ENCODE measurements around the gene FKBP1A. TPM values are rescaled to one million over a fixed set of nuclear protein-coding genes. Genes with fewer than 3 reads are reported as not detected.

FKBP1A gene
- total RNA-seq, 1 donor from 2014 or later = 269 TPM

GRCh38 chr20:1383623-1384404 is 9.0 kb downstream of the FKBP1A start:
- DNase-seq = no peak

GRCh38 chr20:1382670-1383069 is 10.2 kb downstream of the FKBP1A start:
- DNase-seq = no peak

DNA sequence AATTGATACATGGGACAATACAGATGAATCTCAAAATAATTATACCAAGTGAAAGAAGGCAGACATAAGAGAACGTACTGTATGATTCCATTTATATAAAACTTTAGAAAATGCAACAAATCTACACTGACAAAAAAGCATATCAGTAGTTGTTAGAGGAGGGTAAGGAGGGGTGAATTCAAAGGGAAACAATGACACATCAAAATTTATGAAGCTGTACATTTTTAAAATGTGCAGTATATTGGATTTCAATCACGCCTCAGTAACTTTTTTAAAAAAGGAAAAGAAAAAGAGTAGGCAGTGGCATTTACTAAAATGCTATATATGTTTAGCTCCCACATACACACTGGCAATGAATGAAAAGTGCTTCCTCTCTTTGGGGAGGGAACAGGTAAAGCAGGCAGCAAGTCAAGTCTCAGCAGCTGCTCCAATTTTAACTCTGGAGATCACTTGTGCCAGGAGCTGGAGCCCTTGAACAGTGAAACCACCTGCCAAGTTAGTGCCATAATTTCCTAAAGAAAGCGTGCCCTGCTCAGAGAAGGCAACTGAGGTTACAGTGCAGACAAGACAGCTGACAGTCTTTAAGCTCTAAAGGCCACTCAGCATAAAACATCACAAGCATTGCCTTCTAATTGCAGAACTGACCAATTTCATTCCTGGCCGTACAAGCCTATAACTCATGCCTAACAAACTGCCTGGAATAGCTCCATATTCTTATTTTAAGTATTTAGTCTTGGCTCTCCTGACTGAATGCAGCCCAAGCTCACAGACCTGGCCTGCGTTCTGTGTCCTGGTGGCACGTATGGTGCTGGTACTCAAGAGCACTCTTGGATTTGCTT is 10.9 kb downstream of the FKBP1A start:
- DNase-seq = no peak

DNA sequence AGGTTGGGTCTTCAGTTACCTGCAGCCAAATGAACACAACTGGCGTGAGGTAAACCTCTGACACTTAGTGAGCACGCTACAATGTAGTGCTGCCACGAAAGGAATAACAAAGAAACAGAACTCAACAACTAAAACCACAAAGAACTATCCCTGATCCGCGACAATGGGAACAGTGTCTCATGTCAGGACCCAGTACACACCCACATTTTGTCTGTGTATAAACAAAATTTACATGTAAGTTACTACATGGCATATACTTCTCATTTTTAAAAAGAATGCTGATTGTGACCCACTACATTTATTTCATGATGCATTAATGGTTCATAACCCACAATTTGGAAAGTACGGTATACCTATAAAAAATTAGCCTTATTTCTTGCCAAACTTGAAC is 14.1 kb downstream of the FKBP1A start:
- no peak for DNase-seq

- DNase-seq = peak; percentile 65
Observed at GRCh38 chr20:1377984-1378734, 14.7 kb downstream of the FKBP1A start.

- DNase-seq = no peak
Observed at GRCh38 chr20:1377341-1377871, 15.4 kb downstream of the FKBP1A start.

GRCh38 chr20:1376408-1377270 is 16.2 kb downstream of the FKBP1A start:
- DNase-seq = peak; percentile 71

- DNase-seq = no peak
Observed at GRCh38 chr20:1376007-1376406, 16.8 kb downstream of the FKBP1A start.

DNA sequence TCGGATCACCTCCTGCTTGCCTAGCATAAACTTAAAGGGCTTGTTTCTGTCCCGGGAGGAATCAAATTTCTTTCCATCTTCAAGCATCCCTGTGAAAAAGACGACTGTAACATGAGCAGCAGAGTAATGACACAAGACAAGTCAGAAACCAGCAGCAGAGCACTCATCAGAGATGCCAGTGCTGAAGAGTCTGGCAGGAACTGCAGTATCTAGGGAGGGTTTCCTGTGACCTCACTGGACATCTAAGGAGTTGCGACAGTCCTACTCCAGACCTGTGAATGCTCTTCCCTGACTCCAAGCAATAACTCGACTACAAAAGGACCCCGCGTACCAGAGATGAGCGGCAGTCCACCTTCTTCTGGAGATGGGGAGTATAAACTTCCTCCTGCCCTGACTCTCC is 17.3 kb downstream of the FKBP1A start:
- peak; percentile 62 for DNase-seq

GRCh38 chr20:1374246-1374645 is 18.6 kb downstream of the FKBP1A start:
- peak; percentile 73 for DNase-seq

- peak; percentile 64 for DNase-seq
Observed at GRCh38 chr20:1373614-1374013, 19.2 kb downstream of the FKBP1A start.

- no peak for DNase-seq
Observed at GRCh38 chr20:1373036-1373435, 19.8 kb downstream of the FKBP1A start.

- DNase-seq = no peak
Observed at GRCh38 chr20:1371830-1372539, 20.9 kb downstream of the FKBP1A start.

DNA sequence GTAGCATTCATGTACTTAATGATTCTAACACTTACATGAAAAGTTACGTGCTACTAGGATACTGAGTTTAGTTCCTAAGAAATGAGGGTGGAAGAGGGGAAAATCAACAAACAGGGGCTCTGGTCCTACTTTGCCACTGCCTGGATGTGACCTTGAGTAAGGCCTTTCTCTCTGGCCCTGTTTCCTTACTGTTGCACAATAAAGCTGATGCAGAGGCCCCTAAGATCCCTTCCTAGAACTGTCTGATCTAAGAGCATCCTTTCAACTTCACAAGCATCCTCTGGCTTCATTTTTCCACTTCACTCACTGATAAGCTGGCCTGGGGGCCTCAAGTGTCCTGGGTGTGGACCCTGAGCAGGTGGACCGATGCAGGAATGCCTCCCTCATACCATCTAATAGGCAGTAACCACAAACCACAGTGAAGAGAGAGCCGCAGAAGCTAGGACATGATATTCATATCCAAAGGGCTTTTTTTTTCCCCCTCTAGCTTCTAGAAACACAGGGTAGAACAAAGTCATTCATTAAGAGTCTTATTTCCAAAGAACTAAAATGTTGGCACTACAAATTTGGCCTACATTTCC is 21.6 kb downstream of the FKBP1A start:
- no peak for DNase-seq

GRCh38 chr20:1370548-1371110 is 22.2 kb downstream of the FKBP1A start:
- DNase-seq = no peak

DNA sequence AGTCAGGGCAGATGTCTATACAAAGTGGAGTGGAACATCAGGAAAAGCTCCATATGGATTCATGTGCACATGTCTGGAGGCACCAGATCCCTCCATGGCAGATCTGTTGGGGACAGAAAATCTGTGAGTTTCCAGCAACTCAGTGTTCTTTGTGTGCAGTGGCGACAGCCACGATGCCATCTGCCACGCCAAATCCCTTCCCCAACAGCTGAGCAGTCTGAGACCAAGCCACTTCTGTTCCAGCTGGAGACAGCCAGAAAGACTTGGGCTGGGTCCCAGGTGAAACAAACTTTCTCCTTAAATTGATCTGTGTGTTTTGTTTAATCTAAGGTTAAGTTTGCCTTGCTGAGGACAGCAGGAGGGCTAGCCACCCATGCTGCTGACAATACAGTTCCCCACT is 22.9 kb downstream of the FKBP1A start:
- no peak for DNase-seq

DNA sequence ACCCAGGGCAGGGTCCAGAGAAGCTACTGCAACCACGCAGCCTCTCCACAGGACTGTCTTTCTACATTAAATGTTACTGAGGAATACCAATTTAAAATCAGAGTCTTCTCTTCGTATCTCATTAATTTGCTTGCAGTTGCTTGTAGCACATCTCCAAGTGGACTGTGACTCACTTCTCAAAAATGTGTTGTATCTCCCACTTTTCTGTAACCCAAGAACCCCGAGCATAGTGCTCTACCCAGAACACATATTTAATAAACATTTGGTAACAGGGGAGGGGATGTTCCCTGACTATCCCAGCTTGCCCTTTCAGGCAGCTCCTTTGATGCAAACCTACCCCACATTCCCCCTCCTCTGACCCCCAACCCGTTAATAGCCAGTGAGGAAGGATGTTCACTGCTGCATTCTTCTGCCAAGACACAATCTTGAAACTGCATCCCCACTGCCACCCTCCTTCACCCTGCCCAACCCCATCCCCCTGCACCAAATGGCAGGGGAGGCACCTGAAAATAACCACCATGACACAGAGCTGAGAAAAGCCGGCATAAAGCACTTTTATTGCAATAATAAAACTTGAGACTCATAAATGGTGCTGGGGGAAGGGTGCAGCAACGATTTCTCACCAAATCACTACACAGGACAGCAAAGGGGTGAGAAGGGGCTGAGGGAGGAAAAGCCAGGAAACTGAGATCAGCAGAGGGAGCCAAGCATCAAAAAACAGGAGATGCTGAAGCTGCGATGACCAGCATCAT is 24.2 kb downstream of the FKBP1A start:
- no peak for DNase-seq

- no peak for DNase-seq
Observed at GRCh38 chr20:1367479-1367878, 25.4 kb downstream of the FKBP1A start.

DNA sequence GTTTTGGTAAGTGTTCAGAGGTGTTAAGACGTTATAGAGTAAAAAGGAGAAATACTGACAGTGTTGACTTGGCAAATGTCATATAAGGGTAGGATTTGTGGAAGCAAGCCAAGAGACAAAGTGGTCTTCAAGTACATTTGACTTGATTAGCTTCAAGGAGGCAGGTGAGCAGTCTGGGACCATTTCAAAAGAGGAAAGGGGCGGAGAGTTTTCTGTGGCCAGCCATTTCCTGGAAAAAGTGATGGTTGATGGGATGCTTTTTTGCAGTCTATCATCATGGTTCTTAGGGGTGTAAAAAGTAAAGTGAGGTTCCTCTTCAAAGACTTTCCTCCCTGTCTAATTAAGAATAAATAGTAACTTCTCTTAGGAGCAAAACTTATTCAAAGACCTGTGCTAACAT is 28.7 kb downstream of the FKBP1A start:
- no peak for DNase-seq

DNA sequence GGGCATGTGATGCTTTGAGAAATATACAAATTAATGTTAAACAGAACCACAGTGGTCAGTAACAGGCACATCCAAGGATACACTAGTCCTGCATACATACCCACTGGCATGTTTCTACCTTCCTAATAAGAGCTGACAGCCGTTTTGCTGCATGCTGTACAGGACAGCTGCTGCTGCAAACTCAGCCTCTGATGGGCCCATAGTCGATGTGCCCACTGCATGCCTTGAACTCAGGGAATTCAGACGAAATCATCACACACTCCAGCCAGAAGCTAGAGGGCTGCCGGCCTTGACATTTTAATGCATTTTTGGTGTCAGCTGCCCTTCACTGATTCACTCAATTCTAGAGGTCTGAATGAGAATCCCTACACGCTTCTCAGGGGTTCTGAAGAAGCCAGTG is 29.3 kb downstream of the FKBP1A start:
- no peak for DNase-seq

Data from dermis blood vessel endothelial cell (primary cell).